ENCODE data around the gene RCSD1. TPM values are rescaled to one million over a fixed set of nuclear protein-coding genes. Genes with fewer than 3 reads are reported as not detected.

RCSD1 gene
- total and polyA plus RNA-seq, 3 donors from 2014 or later, result 13.8 to 24.7 (median 14.1) TPM

DNA sequence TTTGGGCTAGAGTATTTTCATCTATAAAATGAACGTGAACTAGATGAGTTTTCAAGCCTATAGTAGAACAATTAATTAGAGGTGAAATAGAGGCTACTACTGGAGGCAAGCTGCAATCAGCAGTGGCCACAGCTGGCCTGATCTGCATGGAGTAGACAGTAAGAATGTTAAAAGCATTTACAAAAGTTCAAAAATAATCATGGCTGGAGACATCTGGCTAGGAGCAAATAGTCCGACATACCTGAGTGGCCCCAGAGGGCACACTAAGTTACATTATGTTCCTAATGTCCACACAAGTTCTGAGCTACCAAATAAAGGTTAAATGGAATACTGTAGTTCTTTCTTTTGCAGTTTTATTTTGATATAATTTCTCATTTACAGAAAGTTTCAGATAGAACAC, 119.7 kb downstream of the RCSD1 start:
- H3K27ac ChIP-seq, result no peak overlapping the region
- intact Hi-C loops (cut with DNase I; ENCODE audit: low total_unique reads), result no loop called here
- DNase-seq, result no peak
- no peak overlapping the region for H3K4me3 ChIP-seq
- no peaks in the 10 kb centered on the region for H3K9me3 ChIP-seq
- WGBS, 2 donors, result 30 to 59% methylated on average over 2 of the region's 2 CpGs
- TF ChIP-seq, protein P1, sequence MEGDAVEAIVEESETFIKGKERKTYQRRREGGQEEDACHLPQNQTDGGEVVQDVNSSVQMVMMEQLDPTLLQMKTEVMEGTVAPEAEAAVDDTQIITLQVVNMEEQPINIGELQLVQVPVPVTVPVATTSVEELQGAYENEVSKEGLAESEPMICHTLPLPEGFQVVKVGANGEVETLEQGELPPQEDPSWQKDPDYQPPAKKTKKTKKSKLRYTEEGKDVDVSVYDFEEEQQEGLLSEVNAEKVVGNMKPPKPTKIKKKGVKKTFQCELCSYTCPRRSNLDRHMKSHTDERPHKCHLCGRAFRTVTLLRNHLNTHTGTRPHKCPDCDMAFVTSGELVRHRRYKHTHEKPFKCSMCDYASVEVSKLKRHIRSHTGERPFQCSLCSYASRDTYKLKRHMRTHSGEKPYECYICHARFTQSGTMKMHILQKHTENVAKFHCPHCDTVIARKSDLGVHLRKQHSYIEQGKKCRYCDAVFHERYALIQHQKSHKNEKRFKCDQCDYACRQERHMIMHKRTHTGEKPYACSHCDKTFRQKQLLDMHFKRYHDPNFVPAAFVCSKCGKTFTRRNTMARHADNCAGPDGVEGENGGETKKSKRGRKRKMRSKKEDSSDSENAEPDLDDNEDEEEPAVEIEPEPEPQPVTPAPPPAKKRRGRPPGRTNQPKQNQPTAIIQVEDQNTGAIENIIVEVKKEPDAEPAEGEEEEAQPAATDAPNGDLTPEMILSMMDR (IDR thresholded peaks at IDR 0.05), result no peak
- no peak for TF ChIP-seq POLR2A (IDR thresholded peaks at IDR 0.05)
- no peaks in the 10 kb centered on the region for H3K27me3 ChIP-seq
- no peaks in the 10 kb centered on the region for H3K36me3 ChIP-seq (ENCODE audit: low read depth, missing control alignments)
- peaks cover 22% of the 10 kb centered on the region for H3K4me1 ChIP-seq

DNA sequence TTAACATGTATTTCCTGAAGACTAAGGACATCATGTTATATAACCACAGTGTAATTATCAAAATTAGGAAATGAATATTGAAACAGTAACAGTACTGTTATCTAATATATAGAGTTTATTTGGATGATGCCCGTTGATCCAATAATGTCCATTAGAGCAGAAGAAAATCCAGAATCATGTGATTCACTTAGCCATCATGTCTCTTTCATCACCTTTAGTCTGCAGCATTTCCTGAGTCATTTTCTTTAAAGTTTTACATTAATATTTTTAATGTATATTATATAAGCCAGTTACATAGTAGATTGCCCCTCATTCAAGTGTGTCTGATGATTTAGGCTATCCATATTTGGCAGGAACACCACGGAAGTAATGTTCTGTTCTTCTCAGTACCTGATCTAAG, 120.6 kb downstream of the RCSD1 start:
- H3K36me3 ChIP-seq (ENCODE audit: low read depth, missing control alignments), result no peaks in the 10 kb centered on the region
- no peaks in the 10 kb centered on the region for H3K9me3 ChIP-seq
- no peaks in the 10 kb centered on the region for H3K27me3 ChIP-seq
- no peak for DNase-seq
- peaks cover 26% of the 10 kb centered on the region for H3K4me1 ChIP-seq
- 83% methylated on average over 2 of the region's 2 CpGs for WGBS, 2 donors
- no peak for TF ChIP-seq POLR2A (IDR thresholded peaks at IDR 0.05)
- TF ChIP-seq, protein P1 (IDR thresholded peaks at IDR 0.05), result no peak
- intact Hi-C loops (cut with DNase I; ENCODE audit: low total_unique reads), result no loop called here
- no peak overlapping the region for H3K4me3 ChIP-seq
- peak overlapping the region in 1 of 2 donors; percentile 4 for H3K27ac ChIP-seq

DNA sequence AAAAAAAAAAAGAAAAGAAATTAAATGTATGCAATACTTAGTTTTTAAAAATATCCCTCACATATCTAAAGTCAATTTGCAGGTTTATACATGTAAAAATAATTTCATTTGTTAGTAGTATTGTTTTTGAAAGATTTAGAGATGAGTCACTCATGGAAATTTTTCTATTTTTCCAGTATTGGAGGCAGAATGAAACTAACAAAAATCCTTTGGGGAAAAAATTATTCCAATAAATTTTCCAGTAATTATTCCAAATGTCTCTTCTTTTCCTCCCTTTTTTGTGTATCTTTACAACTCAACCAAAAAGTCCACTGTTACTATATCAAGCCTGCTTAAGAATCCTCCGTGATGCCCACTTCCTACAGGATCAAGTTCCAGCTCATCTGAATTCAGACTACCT, 121.6 kb downstream of the RCSD1 start:
- Histone ChIP-seq H3K27me3 (no peaks in the 10 kb centered on the region), H3K27ac (peak overlapping the region in 1 of 2 donors; percentile 28), H3K36me3 (ENCODE audit: low read depth, missing control alignments) (no peaks in the 10 kb centered on the region), H3K4me1 (peaks cover 26% of the 10 kb centered on the region), H3K4me3 (no peak overlapping the region), H3K9me3 (no peaks in the 10 kb centered on the region)
- no peak for DNase-seq
- TF ChIP-seq, protein P1 (IDR thresholded peaks at IDR 0.05), result no peak
- TF ChIP-seq POLR2A (IDR thresholded peaks at IDR 0.05), result no peak
- 63 to 64% methylated on average over 1 of the region's 1 CpG for WGBS, 2 donors
- intact Hi-C loops (cut with DNase I; ENCODE audit: low total_unique reads), result no loop called here

DNA sequence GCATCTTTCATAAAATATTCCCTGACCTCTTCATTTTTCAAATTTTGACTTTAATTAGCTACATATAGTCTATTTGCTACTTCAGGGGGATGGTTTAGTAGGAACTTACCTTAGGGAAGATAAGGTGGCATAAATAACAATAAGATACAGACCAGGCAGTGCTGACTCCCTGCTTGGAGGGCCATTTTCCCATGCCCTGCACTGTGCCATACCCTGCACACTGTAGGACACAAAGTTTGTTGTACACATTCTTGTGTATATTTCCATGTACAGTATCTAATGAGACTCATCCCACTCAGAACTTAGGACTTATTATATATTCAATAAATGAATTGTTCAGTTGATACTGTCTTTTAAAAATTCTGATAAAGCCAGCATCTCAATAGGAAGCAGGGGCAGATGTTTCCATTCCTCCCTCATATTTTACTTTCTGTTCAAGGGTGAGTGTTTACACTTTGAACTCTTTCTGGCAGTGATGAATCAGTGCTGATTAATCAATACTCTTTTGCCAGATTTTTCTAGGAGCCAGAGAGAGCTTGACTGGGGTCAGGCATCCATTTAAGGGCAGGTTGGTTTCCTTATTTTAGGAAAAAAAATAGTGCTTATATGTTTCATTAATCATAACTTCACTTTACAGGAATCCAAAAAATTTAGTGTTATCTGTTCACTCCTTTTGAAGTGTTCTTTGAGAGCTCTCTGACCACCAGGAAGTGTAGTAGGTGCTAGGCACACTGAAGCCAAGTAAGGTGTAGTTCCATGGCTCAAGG, 122.4 kb downstream of the RCSD1 start:
- H3K27ac ChIP-seq, result peak overlapping the region; percentile 0 to 28

More for the DNA sequence above, 122.4 kb downstream of the RCSD1 start:
- intact Hi-C loops (cut with DNase I; ENCODE audit: low total_unique reads), result no loop called here
- H3K4me3 ChIP-seq, result no peak overlapping the region
- peaks cover 32% of the 10 kb centered on the region for H3K4me1 ChIP-seq
- TF ChIP-seq, protein P1 (IDR thresholded peaks at IDR 0.05), result no peak
- no peak for TF ChIP-seq POLR2A (IDR thresholded peaks at IDR 0.05)
- H3K27me3 ChIP-seq, result no peaks in the 10 kb centered on the region
- H3K9me3 ChIP-seq, result no peaks in the 10 kb centered on the region
- no peak for DNase-seq
- no peaks in the 10 kb centered on the region for H3K36me3 ChIP-seq (ENCODE audit: low read depth, missing control alignments)

Data from testis (tissue), 3 donors.